AG09309 (cell line): Measurements from ENCODE around the gene CKS2.
"Not testable (repeated sequence)": the region's sequence is repeated elsewhere in the genome, so short reads cannot be mapped to it uniquely, and the experiment has no call there.

Experiments
- DNase-seq: peaks from one replicate; pipeline ENCODE4 v3.0.0-alpha.2; 2010; ENCODE audit warnings: low read depth
- H3K4me3 ChIP-seq: 2 replicates; pipeline ENCODE4 v1.5.1; 2011; ENCODE audit warnings: mild to moderate bottlenecking, low read depth, low read length, moderate library complexity; ENCODE audit not compliant: control insufficient read depth
- CTCF ChIP-seq: IDR thresholded peaks from 2 replicates; pipeline ENCODE4 v1.5.1; 2011; ENCODE audit warnings: mild to moderate bottlenecking, low read depth, low read length, inconsistent platforms; ENCODE audit not compliant: insufficient read depth, control insufficient read depth; ENCODE audit errors: missing control alignments

The CKS2 gene

GRCh38 chr9:89340332-89340731, 29.3 kb downstream of the CKS2 start:
- H3K4me3 ChIP-seq: no peak overlapping the region
- TF ChIP-seq CTCF: no peak
- DNase-seq: no peak

- no peak for TF ChIP-seq CTCF
- no peak for DNase-seq
- H3K4me3 ChIP-seq: no peak overlapping the region
Measured at GRCh38 chr9:89342213-89342612, 31.2 kb downstream of the CKS2 start.

GRCh38 chr9:89342948-89343347, 32.0 kb downstream of the CKS2 start:
- peak; percentile 11 for TF ChIP-seq CTCF
- no peak for DNase-seq
- H3K4me3 ChIP-seq: no peak overlapping the region

GRCh38 chr9:89343812-89344211, 32.8 kb downstream of the CKS2 start:
- DNase-seq, H3K4me3 ChIP-seq: not testable (repeated sequence)

GRCh38 chr9:89345476-89345875, 34.5 kb downstream of the CKS2 start:
- TF ChIP-seq CTCF: no peak
- DNase-seq: no peak
- no peak overlapping the region for H3K4me3 ChIP-seq

- H3K4me3 ChIP-seq: no peak overlapping the region
- TF ChIP-seq CTCF: no peak
- DNase-seq: no peak
Measured at GRCh38 chr9:89346696-89347095, 35.7 kb downstream of the CKS2 start.

- DNase-seq: no peak
- H3K4me3 ChIP-seq: no peak overlapping the region
Measured at GRCh38 chr9:89347651-89348050, 36.7 kb downstream of the CKS2 start.

More at GRCh38 chr9:89347651-89348050, 36.7 kb downstream of the CKS2 start:
- no peak for TF ChIP-seq CTCF
